NCI-H1105 (cell line): ENCODE results near the gene NKX1-1.
"Not testable (repeated sequence)": the region's sequence is repeated elsewhere in the genome, so short reads cannot be mapped to it uniquely, and the experiment has no call there.

Experiments used
- DNase-seq: peaks from one replicate; lab custom pipeline; 2025; lab: John Stamatoyannopoulos, UW

NKX1-1 gene

DNA sequence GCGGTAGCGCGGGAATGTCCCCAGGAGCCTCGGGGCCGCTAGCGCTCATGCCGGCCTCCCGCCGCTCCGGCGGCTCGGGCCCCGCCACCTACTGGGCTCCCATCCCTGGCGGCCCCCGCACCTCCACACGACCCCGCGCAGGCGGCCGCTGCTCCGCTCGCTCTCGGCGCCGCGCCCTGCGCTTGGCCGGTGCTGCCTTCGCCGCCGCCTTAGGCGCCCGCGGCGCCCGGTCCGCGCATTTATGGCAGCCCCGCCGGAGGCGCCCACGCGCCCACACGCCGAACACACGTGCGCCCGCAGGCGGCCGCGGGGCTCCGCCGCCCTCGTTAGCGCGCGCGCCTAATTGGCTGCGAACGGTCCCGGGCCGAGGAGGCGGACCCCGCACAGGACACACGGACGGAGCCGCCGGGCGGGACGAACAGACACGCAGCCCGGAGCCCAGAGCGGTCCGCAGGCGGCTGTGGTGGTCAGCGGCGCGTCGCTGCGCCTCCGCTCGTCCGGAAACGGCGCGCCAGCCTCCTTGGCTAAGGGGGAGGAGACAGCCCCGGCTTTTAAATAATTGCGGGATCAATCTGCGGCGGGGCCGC lies at the start of gene NKX1-1:
Gene NKX1-1, minus strand, starts transcription at position 49 of the 587 bp plus-strand sequence. Its CDS starts 0 bp downstream, at position 49.
- DNase-seq, result no peak

DNA sequence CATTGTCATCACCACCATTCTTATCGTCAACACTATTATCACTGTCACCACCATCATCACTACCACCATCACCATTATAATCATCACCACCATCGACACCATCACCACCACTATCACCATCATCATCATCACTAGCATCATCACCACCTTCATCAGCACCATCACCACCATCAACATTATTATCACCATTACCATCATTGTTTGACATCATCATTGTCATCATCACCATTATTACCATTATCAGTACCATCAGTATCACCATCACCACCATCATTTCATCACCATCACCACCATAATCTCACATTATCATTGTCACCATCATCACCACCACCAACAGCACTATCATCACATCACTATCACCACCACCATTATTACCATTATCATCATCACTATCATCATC lies 47.5 kb upstream of the NKX1-1 start:
- DNase-seq, result no peak

- DNase-seq, result no peak
These were observed 46.3 kb upstream of the NKX1-1 start for GRCh38 chr4:1452431-1453051.

GRCh38 chr4:1451752-1452122 lies 45.5 kb upstream of the NKX1-1 start:
- DNase-seq, result no peak

GRCh38 chr4:1451106-1451751 lies 45.0 kb upstream of the NKX1-1 start:
- DNase-seq, result no peak

- no peak for DNase-seq
These were observed 43.8 kb upstream of the NKX1-1 start for GRCh38 chr4:1449833-1450741.

- DNase-seq, result no peak
These were observed 43.2 kb upstream of the NKX1-1 start for GRCh38 chr4:1449475-1449832.

GRCh38 chr4:1448589-1449420 lies 42.6 kb upstream of the NKX1-1 start:
- no peak for DNase-seq

DNA sequence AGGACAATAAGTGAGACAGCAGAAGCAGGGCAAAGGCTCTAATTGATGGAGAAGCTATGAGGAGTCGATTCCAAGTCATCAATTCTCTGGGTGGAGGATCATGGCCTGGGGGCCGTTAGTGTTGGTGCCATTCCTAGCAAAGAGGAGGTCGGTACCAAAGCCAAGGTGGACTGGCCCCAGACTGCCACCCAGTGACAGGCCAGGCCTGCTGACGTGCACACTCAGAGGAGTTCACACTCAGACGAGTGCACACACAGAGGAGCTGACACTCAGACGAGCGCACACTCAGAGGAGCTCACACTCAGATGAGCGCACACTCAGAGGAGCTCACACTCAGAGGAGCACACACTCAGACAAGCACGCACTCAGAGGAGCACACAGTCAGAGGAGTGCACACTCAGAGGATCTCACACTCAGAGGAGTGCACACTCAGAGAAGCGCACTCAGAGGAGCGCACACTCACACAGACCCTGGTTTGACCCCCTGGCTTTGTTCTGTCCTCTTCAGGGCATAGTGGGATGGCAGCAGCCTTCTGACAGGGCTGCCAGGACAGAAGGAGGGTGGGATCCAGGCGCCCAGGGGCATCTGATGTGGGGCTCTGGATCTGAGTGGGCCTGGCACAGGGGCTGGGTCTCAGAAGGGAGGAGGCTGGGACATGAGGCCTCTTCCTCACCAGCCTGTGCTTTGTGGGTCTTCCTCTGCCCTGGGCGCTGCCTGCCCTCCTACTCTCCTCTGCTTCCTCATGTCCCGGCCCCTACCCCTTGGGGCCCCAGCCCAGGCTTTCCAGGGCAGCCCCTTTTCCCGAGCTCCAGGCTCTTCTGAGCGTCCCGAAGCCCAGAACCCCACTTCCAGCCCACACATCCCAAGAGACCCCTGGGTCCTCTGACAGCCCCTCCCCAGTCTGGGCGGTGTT lies 41.7 kb upstream of the NKX1-1 start:
- DNase-seq, result no peak

DNA sequence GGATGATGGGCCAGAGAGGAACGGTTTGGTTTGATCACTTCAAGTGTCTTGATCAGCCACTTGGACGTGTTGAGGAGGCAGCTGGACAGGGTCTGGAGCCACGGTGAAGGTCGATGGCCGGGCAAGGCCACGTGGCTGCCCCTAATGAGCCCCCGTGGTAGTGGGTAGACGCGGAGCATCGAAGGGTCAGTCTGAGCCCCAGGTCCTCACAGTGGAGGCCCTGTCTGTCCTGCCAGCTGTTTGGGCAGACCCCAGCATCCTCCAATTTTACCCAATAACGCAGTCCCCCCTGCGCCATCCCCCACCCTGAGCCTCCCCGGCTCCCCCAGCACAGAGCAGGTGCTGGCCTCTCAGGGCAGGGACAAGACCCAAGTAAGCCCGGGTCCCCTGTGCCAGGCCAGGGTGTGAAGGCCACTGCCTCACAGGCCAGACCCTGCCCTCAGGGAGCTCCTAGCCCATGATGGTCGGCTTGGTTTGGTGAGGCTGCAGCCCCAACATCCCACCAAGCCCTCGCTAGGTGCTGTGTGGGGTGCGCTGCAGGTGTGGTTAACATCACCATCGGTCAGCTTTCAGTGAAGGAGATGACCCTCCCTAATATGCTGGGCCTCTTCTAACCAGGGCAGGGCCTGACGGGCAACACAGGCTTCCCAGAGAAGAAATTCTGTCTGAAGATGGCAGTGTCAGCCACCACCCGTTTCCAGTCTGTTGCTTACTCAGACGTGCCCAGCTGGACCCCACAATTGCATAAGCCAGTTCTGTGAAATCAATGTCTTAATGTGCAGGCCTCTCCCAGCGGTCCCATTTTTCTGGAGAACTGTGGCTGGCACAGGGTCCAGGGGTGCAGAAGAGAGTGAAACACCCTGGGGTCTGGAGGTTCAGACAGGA lies 40.5 kb upstream of the NKX1-1 start:
- no peak for DNase-seq

GRCh38 chr4:1445716-1446445 lies 39.6 kb upstream of the NKX1-1 start:
- no peak for DNase-seq

DNA sequence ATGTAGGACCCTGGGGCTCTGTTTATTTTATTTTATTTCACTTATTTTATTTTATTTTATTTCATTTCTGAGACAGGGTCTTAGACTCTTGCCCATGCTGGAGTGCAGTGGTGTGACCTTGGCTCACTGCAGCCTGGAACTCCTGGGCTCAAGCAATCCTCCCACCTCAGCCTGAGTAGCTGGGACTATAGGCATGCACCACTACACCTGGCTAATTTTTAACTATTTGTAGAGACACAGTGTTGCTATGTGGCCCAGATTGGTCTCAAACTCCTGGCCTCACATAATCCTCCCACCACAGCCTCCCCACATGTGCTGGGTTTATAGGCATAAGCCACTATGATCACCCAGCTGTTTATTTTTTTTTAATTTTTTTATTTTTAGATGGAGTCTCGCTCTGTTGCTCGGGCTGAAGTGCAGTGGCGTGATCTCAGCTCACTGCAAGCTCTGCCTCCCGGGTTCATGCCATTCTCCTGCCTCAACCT lies 37.5 kb upstream of the NKX1-1 start:
- DNase-seq, result not testable (repeated sequence)

DNA sequence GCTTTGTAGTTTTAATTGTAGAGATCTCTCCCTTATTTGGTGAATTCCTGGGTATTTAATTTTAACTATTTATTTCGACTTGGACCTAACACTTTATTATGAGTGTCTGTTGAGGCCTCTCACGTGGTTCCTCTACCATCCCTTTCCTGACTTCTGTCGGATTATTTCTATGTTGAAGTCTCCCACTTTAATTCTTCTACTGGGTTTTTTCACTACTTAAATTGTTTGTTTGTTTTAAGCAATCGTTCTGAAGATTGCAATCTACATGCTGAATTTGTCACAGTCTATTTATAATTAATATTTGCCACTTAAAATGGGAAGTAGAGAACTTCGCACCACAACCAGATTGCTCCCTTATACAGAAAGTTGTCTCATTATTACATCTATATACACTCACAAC lies 20.8 kb upstream of the NKX1-1 start:
- no peak for DNase-seq

DNA sequence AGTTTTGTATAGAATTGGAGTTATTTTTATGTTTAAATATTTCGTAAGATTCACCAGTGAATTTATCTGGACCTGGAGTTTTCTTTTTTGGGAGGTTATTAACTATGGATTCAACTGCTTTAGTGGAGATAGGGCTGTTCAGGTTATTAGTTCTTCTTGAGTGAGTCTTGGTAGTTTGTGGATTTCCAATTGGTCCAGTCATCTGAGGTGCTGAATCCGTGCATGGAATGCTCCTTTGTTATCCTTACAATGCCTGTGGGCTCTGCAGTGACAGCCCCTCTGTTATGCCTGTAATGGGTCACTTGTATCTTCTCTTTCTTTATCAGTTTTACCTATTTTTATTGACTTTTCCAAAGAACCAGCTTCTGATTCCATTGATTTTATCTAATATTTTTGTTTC lies 15.4 kb upstream of the NKX1-1 start:
- no peak for DNase-seq

DNA sequence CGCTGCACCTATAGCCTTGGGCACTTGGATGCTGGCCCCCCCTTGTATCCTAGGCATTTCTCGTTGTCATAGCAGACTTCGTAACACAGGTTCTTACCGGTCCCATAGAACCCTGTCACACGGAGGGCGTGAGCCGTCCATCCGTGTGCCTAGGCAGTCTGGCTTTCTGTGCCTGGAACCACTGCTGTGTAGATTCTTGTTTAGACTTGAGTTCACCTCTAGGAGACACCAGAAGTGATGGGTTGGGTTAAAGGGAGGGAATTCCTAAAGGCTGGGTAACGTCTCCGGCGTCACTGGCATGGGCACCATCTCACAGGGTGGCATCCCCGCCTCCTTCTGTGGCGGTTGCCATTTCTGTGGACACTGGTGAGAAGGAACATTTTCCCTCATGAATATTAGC lies 13.5 kb upstream of the NKX1-1 start:
- no peak for DNase-seq

- DNase-seq, result no peak
These were observed 12.4 kb upstream of the NKX1-1 start for GRCh38 chr4:1418494-1419285.

- DNase-seq, result no peak
These were observed 11.5 kb upstream of the NKX1-1 start for GRCh38 chr4:1417522-1418390.
